Keratinocyte (primary cell): ENCODE results near the gene TMC1.

ENCODE experiments used
- EZH2 ChIP-seq: IDR thresholded peaks from one replicate; pipeline ENCODE4 v1.6.1; 2012; ENCODE audit warnings: inconsistent platforms, mild to moderate bottlenecking, low read length, moderate library complexity
- TF ChIP-seq, protein P1 (sequence below), 3 experiments: IDR thresholded peaks in 1 of 3; conservative IDR thresholded peaks in 1 of 3; optimal IDR thresholded peaks in 1 of 3; 2 replicates in 2 of 3; 3 replicates in 1 of 3; pipeline versions ENCODE3 to v1.5.1; 2011; ENCODE audit warnings: low read length in 3 of 3, mild to moderate bottlenecking in 3 of 3, moderate library complexity in 2 of 3, control low read depth in 1 of 3, inconsistent platforms in 1 of 3; ENCODE audit not compliant: insufficient read depth in 2 of 3; ENCODE audit errors: extremely low read depth in 1 of 3

DNA sequence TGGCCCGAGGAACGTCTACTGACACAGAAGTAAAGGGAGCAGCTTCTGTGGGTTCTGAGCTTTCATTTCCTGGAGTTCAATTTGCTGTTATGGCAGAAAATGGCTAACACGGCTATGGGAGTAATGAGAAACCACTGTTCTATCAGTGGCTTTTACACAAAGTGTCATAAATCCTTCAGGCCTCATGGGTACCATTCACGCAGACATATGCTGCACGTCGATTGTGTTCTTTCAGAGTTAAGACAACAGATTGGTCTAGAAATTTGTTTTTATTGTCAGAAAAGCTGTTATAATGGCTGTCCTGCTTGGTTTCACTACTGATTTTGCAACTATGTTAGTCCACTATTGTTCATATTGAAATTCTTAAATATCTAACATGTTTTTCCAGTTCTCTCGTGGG lies 296.0 kb downstream of the TMC1 start:
- TF ChIP-seq, protein P1, sequence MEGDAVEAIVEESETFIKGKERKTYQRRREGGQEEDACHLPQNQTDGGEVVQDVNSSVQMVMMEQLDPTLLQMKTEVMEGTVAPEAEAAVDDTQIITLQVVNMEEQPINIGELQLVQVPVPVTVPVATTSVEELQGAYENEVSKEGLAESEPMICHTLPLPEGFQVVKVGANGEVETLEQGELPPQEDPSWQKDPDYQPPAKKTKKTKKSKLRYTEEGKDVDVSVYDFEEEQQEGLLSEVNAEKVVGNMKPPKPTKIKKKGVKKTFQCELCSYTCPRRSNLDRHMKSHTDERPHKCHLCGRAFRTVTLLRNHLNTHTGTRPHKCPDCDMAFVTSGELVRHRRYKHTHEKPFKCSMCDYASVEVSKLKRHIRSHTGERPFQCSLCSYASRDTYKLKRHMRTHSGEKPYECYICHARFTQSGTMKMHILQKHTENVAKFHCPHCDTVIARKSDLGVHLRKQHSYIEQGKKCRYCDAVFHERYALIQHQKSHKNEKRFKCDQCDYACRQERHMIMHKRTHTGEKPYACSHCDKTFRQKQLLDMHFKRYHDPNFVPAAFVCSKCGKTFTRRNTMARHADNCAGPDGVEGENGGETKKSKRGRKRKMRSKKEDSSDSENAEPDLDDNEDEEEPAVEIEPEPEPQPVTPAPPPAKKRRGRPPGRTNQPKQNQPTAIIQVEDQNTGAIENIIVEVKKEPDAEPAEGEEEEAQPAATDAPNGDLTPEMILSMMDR (optimal IDR thresholded peaks at IDR 0.05 in 1 of 3, IDR thresholded peaks at IDR 0.05 in 1 of 3, conservative IDR thresholded peaks at IDR 0.05 in 1 of 3; ENCODE audit: extremely low read depth in 1 of 3, insufficient read depth in 2 of 3, low read length in 3 of 3): no peak
- no peak for TF ChIP-seq EZH2
